GM13977 (cell line): ENCODE data around the gene MAP2K6.

Source experiments
- DNase-seq: peaks from one replicate; pipeline ENCODE4 v3.0.0; 2012; ENCODE audit warnings: low spot score
- CTCF ChIP-seq: IDR thresholded peaks from 2 replicates; pipeline ENCODE4 v1.5.1; 2012; ENCODE audit warnings: mild to moderate bottlenecking, control low read depth; ENCODE audit not compliant: insufficient read depth; ENCODE audit errors: extremely low read depth, missing control alignments
- in situ Hi-C: fragments of 300-500 bp; cut with MboI; formaldehyde crosslinking; loops from one replicate; pipeline ENCODE4 v1.12.0; 2022; ENCODE audit warnings: low sequenced_read_pairs, low pct_unique_long_range_greater_than_20kb, mixed read lengths, inconsistent platforms; ENCODE audit not compliant: unreplicated experiment

The MAP2K6 gene

GRCh38 chr17:69560987-69561441, 146.5 kb downstream of the MAP2K6 start:
- TF ChIP-seq CTCF: no peak
- DNase-seq: no peak
- in situ Hi-C loops: loop anchor here (10.0 kb wide), 1 partner anchor 594 kb away; no protein-coding TSS in a partner anchor

- no peak for TF ChIP-seq CTCF
- in situ Hi-C loops: loop anchor here (10.0 kb wide), 1 partner anchor 593 kb away; no protein-coding TSS in a partner anchor
- no peak for DNase-seq
These were observed 147.0 kb downstream of the MAP2K6 start for GRCh38 chr17:69561462-69561861.

- no peak for TF ChIP-seq CTCF
- DNase-seq: no peak
- in situ Hi-C loops: loop anchor here (10.0 kb wide), 1 partner anchor 589 kb away; no protein-coding TSS in a partner anchor
These were observed 150.9 kb downstream of the MAP2K6 start for GRCh38 chr17:69565447-69565846.

GRCh38 chr17:69567130-69567529, 152.6 kb downstream of the MAP2K6 start:
- in situ Hi-C loops: loop anchor here (10.0 kb wide), 1 partner anchor 588 kb away; no protein-coding TSS in a partner anchor
- no peak for DNase-seq
- TF ChIP-seq CTCF: no peak

- DNase-seq: no peak
- in situ Hi-C loops: no loop called here
- no peak for TF ChIP-seq CTCF
These were observed 158.2 kb downstream of the MAP2K6 start for GRCh38 chr17:69572747-69573146.

GRCh38 chr17:69573396-69573795, 158.9 kb downstream of the MAP2K6 start:
- no peak for DNase-seq
- no peak for TF ChIP-seq CTCF
- in situ Hi-C loops: no loop called here
